DND-41 (cell line): ENCODE results near the gene HIGD1A.

Experiments
- ATAC-seq: fragments of 200-7000 bp; cut with Tn5 transposase; 3 replicates; pipeline ENCODE4 v1.9.1; 2021; ENCODE audit warnings: low read depth; ENCODE audit not compliant: insufficient read depth
- DNase-seq: peaks from one replicate; pipeline ENCODE4 v3.0.0-alpha.2; 2020
- H2AFZ ChIP-seq: 2 replicates; pipeline ENCODE4 v1.6.0; 2012; ENCODE audit warnings: low read depth, low read length
- H3K27ac ChIP-seq: 2 replicates; pipeline ENCODE4 v1.5.1; 2012; ENCODE audit warnings: low read length, inconsistent platforms
- H3K27me3 ChIP-seq: fragments of 200-600 bp; sonication (generic); 2 replicates; pipeline ENCODE4 v1.6.0; 2012; ENCODE audit warnings: low read length, mild to moderate bottlenecking, inconsistent platforms; ENCODE audit not compliant: insufficient read depth, poor library complexity
- H3K36me3 ChIP-seq: 2 replicates; pipeline ENCODE4 v1.5.1; 2012; ENCODE audit warnings: low read length, inconsistent platforms; ENCODE audit not compliant: insufficient read depth
- H3K4me1 ChIP-seq: 2 replicates; pipeline ENCODE4 v1.5.1; 2012; ENCODE audit warnings: mild to moderate bottlenecking, low read length; ENCODE audit not compliant: insufficient read depth
- H3K4me2 ChIP-seq: 2 replicates; pipeline ENCODE4 v1.6.0; 2012; ENCODE audit warnings: mild to moderate bottlenecking, moderate library complexity, low read length, inconsistent platforms; ENCODE audit not compliant: insufficient read depth
- H3K4me3 ChIP-seq, 2 experiments: fragments of 200-600 bp in 1 of 2; shearing (Covaris generic) in 1 of 2; 2 replicates each; pipeline ENCODE4 v1.5.1; 2012 to 2016; ENCODE audit warnings: inconsistent platforms in 2 of 2, low read length in 2 of 2, mild to moderate bottlenecking in 2 of 2, low read depth in 1 of 2, moderate library complexity in 1 of 2
- H3K79me2 ChIP-seq: 2 replicates; pipeline ENCODE4 v1.6.0; 2012; ENCODE audit warnings: low read length, inconsistent platforms; ENCODE audit not compliant: insufficient read depth
- H3K9ac ChIP-seq: 2 replicates; pipeline ENCODE4 v1.6.0; 2012; ENCODE audit warnings: low read depth, mild to moderate bottlenecking, inconsistent platforms, low read length, moderate library complexity
- H3K9me3 ChIP-seq: 2 replicates; pipeline ENCODE4 v1.5.1; 2012; ENCODE audit warnings: low read length, moderate library complexity, mild to moderate bottlenecking, inconsistent platforms; ENCODE audit not compliant: insufficient read depth, severe bottlenecking
- H4K20me1 ChIP-seq: 2 replicates; pipeline ENCODE4 v1.6.0; 2012; ENCODE audit warnings: low read length; ENCODE audit not compliant: insufficient read depth
- EZH2 ChIP-seq: IDR thresholded peaks from 3 replicates; pipeline ENCODE4 v1.6.1; 2012; ENCODE audit warnings: borderline replicate concordance, low read depth, mild to moderate bottlenecking, moderate library complexity, low read length, inconsistent platforms; ENCODE audit not compliant: severe bottlenecking
- TF ChIP-seq, protein P1 (sequence below): IDR thresholded peaks from 2 replicates; pipeline ENCODE4 v1.5.1; 2012; ENCODE audit warnings: borderline replicate concordance, low read length, moderate library complexity, mild to moderate bottlenecking; ENCODE audit not compliant: poor library complexity, severe bottlenecking; ENCODE audit errors: extremely low read depth

Gene HIGD1A

DNA sequence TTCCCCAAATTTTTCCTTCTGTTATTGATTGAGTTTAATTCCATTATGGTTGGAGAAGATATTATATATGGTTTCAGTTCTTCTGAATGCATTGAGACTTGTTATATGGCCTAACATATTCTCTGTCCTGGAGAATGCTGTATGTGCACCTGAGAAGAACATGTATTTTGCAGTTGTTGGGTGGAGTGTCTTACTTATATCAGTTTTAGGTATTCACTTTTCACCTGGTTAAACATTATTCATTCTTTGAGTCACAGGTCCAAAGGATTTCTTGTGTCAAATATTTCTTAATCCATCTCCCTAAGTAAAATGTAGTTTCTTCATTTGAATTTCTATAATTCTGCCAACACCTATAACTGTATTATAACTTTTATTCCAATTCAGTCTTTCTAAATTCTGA is 22.7 kb upstream of the HIGD1A start:
- no peaks in the 10 kb centered on the region for H3K4me1 ChIP-seq
- no peak overlapping the region for H3K4me2 ChIP-seq
- no peak for TF ChIP-seq EZH2
- TF ChIP-seq, protein P1, sequence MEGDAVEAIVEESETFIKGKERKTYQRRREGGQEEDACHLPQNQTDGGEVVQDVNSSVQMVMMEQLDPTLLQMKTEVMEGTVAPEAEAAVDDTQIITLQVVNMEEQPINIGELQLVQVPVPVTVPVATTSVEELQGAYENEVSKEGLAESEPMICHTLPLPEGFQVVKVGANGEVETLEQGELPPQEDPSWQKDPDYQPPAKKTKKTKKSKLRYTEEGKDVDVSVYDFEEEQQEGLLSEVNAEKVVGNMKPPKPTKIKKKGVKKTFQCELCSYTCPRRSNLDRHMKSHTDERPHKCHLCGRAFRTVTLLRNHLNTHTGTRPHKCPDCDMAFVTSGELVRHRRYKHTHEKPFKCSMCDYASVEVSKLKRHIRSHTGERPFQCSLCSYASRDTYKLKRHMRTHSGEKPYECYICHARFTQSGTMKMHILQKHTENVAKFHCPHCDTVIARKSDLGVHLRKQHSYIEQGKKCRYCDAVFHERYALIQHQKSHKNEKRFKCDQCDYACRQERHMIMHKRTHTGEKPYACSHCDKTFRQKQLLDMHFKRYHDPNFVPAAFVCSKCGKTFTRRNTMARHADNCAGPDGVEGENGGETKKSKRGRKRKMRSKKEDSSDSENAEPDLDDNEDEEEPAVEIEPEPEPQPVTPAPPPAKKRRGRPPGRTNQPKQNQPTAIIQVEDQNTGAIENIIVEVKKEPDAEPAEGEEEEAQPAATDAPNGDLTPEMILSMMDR: no peak
- no peak overlapping the region for H3K27ac ChIP-seq
- no peak for ATAC-seq
- peaks cover 5% of the 10 kb centered on the region for H3K27me3 ChIP-seq
- H3K9me3 ChIP-seq: no peaks in the 10 kb centered on the region
- no peaks in the 10 kb centered on the region for H3K36me3 ChIP-seq
- no peaks in the 10 kb centered on the region for H4K20me1 ChIP-seq
- H2AFZ ChIP-seq: no peak overlapping the region
- H3K79me2 ChIP-seq: no peaks in the 10 kb centered on the region
- H3K9ac ChIP-seq: no peak overlapping the region
- no peak overlapping the region for H3K4me3 ChIP-seq
- DNase-seq: no peak

- H3K4me1 ChIP-seq: no peaks in the 10 kb centered on the region
- no peak overlapping the region for H2AFZ ChIP-seq
- H3K4me2 ChIP-seq: no peak overlapping the region
Measured at GRCh38 chr3:42826141-42826540, 21.9 kb upstream of the HIGD1A start.

GRCh38 chr3:42823351-42823750 is 19.1 kb upstream of the HIGD1A start:
- H3K36me3 ChIP-seq: no peaks in the 10 kb centered on the region
- no peak overlapping the region for H3K4me3 ChIP-seq
- H3K9me3 ChIP-seq: no peaks in the 10 kb centered on the region
- no peak overlapping the region for H3K4me2 ChIP-seq
- H3K27ac ChIP-seq: no peak overlapping the region
- no peaks in the 10 kb centered on the region for H3K4me1 ChIP-seq
- no peak for TF ChIP-seq EZH2
- TF ChIP-seq, protein P1: no peak
- peaks cover 3% of the 10 kb centered on the region for H3K27me3 ChIP-seq
- H2AFZ ChIP-seq: no peak overlapping the region
- DNase-seq: no peak
- no peak overlapping the region for H3K9ac ChIP-seq
- H3K79me2 ChIP-seq: no peaks in the 10 kb centered on the region
- no peak for ATAC-seq
- no peaks in the 10 kb centered on the region for H4K20me1 ChIP-seq

More at GRCh38 chr3:42826141-42826540, 21.9 kb upstream of the HIGD1A start:
- TF ChIP-seq, protein P1: no peak
- no peak for TF ChIP-seq EZH2
- H3K4me3 ChIP-seq: no peak overlapping the region
- no peak for DNase-seq
- H3K27me3 ChIP-seq: peaks cover 5% of the 10 kb centered on the region
- H3K79me2 ChIP-seq: no peaks in the 10 kb centered on the region
- no peak overlapping the region for H3K27ac ChIP-seq
- no peaks in the 10 kb centered on the region for H3K9me3 ChIP-seq
- ATAC-seq: no peak
- H3K9ac ChIP-seq: no peak overlapping the region
- H4K20me1 ChIP-seq: no peaks in the 10 kb centered on the region
- no peaks in the 10 kb centered on the region for H3K36me3 ChIP-seq

- Histone ChIP-seq H3K27ac (no peak overlapping the region), H3K4me2 (no peak overlapping the region), H3K27me3 (peaks cover 2% of the 10 kb centered on the region), H3K79me2 (no peaks in the 10 kb centered on the region), H4K20me1 (no peaks in the 10 kb centered on the region), H3K9ac (no peak overlapping the region), H2AFZ (no peak overlapping the region), H3K36me3 (no peaks in the 10 kb centered on the region), H3K4me3 (no peak overlapping the region), H3K4me1 (no peaks in the 10 kb centered on the region), H3K9me3 (no peaks in the 10 kb centered on the region)
- no peak for TF ChIP-seq EZH2
- TF ChIP-seq, protein P1: no peak
- DNase-seq (no peak), ATAC-seq (no peak)
Measured at GRCh38 chr3:42822828-42823227, 18.5 kb upstream of the HIGD1A start.
